HepG2 (cell line): ENCODE measurements around the gene MBD3L2. TPM values are rescaled to one million over a fixed set of nuclear protein-coding genes. Genes with fewer than 3 reads are reported as not detected.

Experiments used
- CSRNP2 ChIP-seq: sonication (generic); formaldehyde crosslinking; conservative IDR thresholded peaks from 2 replicates; pipeline ENCODE4 v1.8.0; 2022; ENCODE audit warnings: low read depth, missing genetic modification reagents
- DDIT3 ChIP-seq: sonication (generic); formaldehyde crosslinking; IDR thresholded peaks from 2 replicates; pipeline ENCODE4 v1.4.0; 2020; ENCODE audit warnings: mild to moderate bottlenecking, missing genetic modification reagents
- GLMP ChIP-seq: sonication (generic); formaldehyde crosslinking; IDR thresholded peaks from 2 replicates; pipeline ENCODE4 v1.9.0; 2021; ENCODE audit warnings: missing genetic modification reagents, mild to moderate bottlenecking, borderline replicate concordance
- HINFP ChIP-seq: sonication (generic); formaldehyde crosslinking; IDR thresholded peaks from 2 replicates; pipeline ENCODE4 v1.4.0; 2020; ENCODE audit warnings: low read depth, mild to moderate bottlenecking, missing genetic modification reagents
- KMT2A ChIP-seq: sonication (generic); formaldehyde crosslinking; IDR thresholded peaks from 2 replicates; pipeline ENCODE4 v1.4.0; 2020; ENCODE audit warnings: missing genetic modification reagents
- MYNN ChIP-seq: sonication (generic); formaldehyde crosslinking; IDR thresholded peaks from 2 replicates; pipeline ENCODE4 v1.4.0; 2020; ENCODE audit warnings: mild to moderate bottlenecking, low read depth, missing genetic modification reagents
- RCOR2 ChIP-seq: IDR thresholded peaks from 2 replicates; pipeline ENCODE4 v1.6.1; 2016; ENCODE audit warnings: missing biosample characterization, missing genetic modification reagents
- SALL2 ChIP-seq: sonication (generic); formaldehyde crosslinking; IDR thresholded peaks from 2 replicates; pipeline ENCODE4 v1.8.1; 2023; ENCODE audit warnings: mild to moderate bottlenecking, missing genetic modification reagents, inconsistent platforms
- SKI ChIP-seq: fragments of 450-650 bp; IDR thresholded peaks from one replicate; pipeline ENCODE4 v1.6.1; 2018; ENCODE audit warnings: mild to moderate bottlenecking; ENCODE audit not compliant: partially characterized antibody
- SRSF9 ChIP-seq: fragments of 200-400 bp; formaldehyde crosslinking; IDR thresholded peaks from 2 replicates; pipeline ENCODE4 v1.6.1; 2018; ENCODE audit warnings: borderline replicate concordance, mild to moderate bottlenecking, low read depth, low read length; ENCODE audit not compliant: insufficient read depth, poor library complexity, severe bottlenecking
- TARDBP ChIP-seq: sonication (generic); formaldehyde crosslinking; IDR thresholded peaks from 2 replicates; pipeline ENCODE4 v1.8.0; 2022; ENCODE audit warnings: mild to moderate bottlenecking, missing genetic modification reagents
- ZNF235 ChIP-seq: sonication (generic); formaldehyde crosslinking; IDR thresholded peaks from 2 replicates; pipeline ENCODE4 v1.8.1; 2023; ENCODE audit warnings: mild to moderate bottlenecking, missing genetic modification reagents, borderline replicate concordance
- ZNF567 ChIP-seq: sonication (generic); formaldehyde crosslinking; IDR thresholded peaks from 2 replicates; pipeline ENCODE4 v1.8.1; 2023; ENCODE audit warnings: mild to moderate bottlenecking, missing genetic modification reagents, borderline replicate concordance
- ZNF597 ChIP-seq: sonication (generic); formaldehyde crosslinking; IDR thresholded peaks from 2 replicates; pipeline ENCODE4 v1.5.0; 2020; ENCODE audit warnings: missing genetic modification reagents
- ZNF710 ChIP-seq: sonication (generic); formaldehyde crosslinking; IDR thresholded peaks from 2 replicates; pipeline ENCODE4 v1.5.0; 2020; ENCODE audit warnings: mild to moderate bottlenecking, missing genetic modification reagents, borderline replicate concordance
- ZSCAN25 ChIP-seq: sonication (generic); formaldehyde crosslinking; IDR thresholded peaks from 2 replicates; pipeline ENCODE4 v1.8.0; 2022; ENCODE audit warnings: mild to moderate bottlenecking, missing genetic modification reagents
- polyA plus RNA-seq, 8 experiments: library from polyadenylated mRNA; depleted of rRNA in 3 of 8; stranded (reverse) in 7 of 8; unstranded in 1 of 8; fragments of >200 nt; fragmentation: Illumina TruSeq in 4 of 8; extraction: Trizol in 4 of 8; gene quantifications; 2 replicates each; pipeline versions ENCODE4 v1.2.1 to v1.2.3, GENCODE V29; 2011 to 2016; ENCODE audit warnings: low read depth in 4 of 8, missing spikeins in 1 of 8, mixed read lengths in 1 of 8; ENCODE audit not compliant: insufficient read depth in 1 of 8
- total RNA-seq, 5 experiments: library from RNA; depleted of rRNA; stranded (reverse); fragments of >200 nt; fragmentation: Illumina TruSeq; extraction: Trizol; gene quantifications; 2 replicates each; pipeline ENCODE4 v1.2.3, GENCODE V29; 2016; ENCODE audit warnings: low read depth in 1 of 5
- TF ChIP-seq, protein P1 (sequence below): sonication (generic); formaldehyde crosslinking; IDR thresholded peaks from 2 replicates; pipeline ENCODE4 v1.4.0; 2020; ENCODE audit warnings: mild to moderate bottlenecking, missing genetic modification reagents

The MBD3L2 gene
- total and polyA plus RNA-seq, 2 of the 13 experiments (the other 11 are each of a cell fraction or from before 2014, with no cell fraction given), result not detected

GRCh38 chr19:7098701-7099596 lies 49.8 kb downstream of the MBD3L2 start (continued):
- TF ChIP-seq, protein P1, sequence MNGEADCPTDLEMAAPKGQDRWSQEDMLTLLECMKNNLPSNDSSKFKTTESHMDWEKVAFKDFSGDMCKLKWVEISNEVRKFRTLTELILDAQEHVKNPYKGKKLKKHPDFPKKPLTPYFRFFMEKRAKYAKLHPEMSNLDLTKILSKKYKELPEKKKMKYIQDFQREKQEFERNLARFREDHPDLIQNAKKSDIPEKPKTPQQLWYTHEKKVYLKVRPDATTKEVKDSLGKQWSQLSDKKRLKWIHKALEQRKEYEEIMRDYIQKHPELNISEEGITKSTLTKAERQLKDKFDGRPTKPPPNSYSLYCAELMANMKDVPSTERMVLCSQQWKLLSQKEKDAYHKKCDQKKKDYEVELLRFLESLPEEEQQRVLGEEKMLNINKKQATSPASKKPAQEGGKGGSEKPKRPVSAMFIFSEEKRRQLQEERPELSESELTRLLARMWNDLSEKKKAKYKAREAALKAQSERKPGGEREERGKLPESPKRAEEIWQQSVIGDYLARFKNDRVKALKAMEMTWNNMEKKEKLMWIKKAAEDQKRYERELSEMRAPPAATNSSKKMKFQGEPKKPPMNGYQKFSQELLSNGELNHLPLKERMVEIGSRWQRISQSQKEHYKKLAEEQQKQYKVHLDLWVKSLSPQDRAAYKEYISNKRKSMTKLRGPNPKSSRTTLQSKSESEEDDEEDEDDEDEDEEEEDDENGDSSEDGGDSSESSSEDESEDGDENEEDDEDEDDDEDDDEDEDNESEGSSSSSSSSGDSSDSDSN (CRISPR knock-in tag), result peak; percentile 75
- TF ChIP-seq ZNF235 (CRISPR knock-in tag) (no peak), ZNF710 (CRISPR knock-in tag) (0 out of 2 replicates have a peak, but pooled peaks have one; percentile 64), KMT2A (CRISPR knock-in tag) (peak; percentile 48; the same call in 1 of the 2 replicates), CSRNP2 (CRISPR knock-in tag) (no peak), SALL2 (CRISPR knock-in tag) (peak; percentile 58), GLMP (CRISPR knock-in tag) (no peak), SRSF9 (no peak), RCOR2 (CRISPR knock-in tag) (no peak), HINFP (CRISPR knock-in tag) (no peak), ZNF567 (no peak), ZSCAN25 (CRISPR knock-in tag) (0 out of 2 replicates have a peak, but pooled peaks have one; percentile 31), ZNF597 (CRISPR knock-in tag) (no peak), DDIT3 (CRISPR knock-in tag) (no peak), MYNN (CRISPR knock-in tag) (no peak), TARDBP (no peak), SKI (no peak)
